Astrocyte of the hippocampus (primary cell): ENCODE data around the gene ARL2BP.
A peak's percentile ranks its signal among the peaks of the same experiment; 100 is the strongest.

ENCODE experiments used
- DNase-seq: peaks from one replicate; pipeline ENCODE4 v3.0.0; 2011; ENCODE audit warnings: low read depth, low spot score

Gene ARL2BP

DNA sequence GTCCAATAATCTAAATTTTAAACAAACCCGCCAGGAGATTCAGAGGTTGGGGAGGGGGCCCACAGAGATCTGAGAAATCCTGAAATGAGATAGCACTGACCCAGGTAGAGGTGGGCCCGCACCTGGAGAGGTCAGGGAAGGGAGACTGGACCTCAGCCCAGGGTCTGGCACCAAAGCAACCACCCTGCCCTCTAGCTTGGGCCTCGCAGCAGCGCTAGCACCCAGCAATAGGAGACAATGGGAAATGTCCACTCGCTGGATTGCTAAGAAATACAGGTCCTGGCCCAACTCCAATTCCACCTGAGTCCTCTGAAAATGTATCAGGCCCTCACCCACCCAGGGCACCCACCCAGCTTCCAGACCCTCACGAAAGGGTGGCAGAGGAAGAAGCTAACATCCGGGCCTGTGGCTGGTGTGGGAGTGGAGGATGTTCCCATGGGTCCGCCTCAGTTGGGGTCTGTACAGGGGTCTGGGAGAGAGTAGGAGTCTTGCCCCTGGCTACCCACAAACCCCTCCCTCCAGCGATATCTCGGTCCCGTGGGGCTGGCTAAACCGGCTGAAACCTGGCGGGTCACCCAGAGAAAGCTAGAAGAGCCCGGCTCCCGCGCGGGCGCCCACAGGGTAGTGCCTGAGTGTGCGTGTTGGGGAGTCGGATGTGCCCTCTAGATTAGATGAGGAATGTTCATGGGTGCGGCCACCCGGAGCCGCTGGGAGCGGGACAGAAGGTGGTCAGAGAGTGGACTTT is 38.3 kb downstream of the ARL2BP start:
- DNase-seq = no peak

GRCh38 chr16:57283959-57284208 is 38.8 kb downstream of the ARL2BP start:
- no peak for DNase-seq

- peak; percentile 57 for DNase-seq
Observed at GRCh38 chr16:57284209-57284951, 39.3 kb downstream of the ARL2BP start, which contains the start of gene PLLP. PLLP (minus strand) TSS chr16:57284672; CDS start chr16:57284540, 132 bp downstream.

DNA sequence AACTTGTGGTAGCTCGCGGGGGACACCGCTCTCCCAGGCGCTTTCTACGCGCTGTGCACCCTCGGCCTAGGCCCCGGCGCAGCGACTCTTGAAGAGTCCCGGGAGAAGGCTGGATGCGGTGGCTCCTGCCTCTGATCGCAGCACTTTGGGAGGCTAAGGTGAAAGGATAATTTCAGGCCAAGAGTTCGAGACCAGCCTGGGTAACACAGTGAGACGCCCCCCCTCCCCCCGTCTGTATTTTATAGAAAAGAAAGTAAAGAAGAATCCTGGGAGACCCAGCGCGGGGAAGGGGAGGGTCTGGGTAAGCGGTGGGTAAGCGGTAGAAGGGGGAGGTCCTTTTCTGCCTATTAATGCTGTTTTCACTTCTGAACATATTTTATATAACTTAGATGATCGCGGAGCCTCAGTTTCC is 39.9 kb downstream of the ARL2BP start:
- no peak for DNase-seq

GRCh38 chr16:57285379-57285778 is 40.3 kb downstream of the ARL2BP start:
- DNase-seq = no peak

DNA sequence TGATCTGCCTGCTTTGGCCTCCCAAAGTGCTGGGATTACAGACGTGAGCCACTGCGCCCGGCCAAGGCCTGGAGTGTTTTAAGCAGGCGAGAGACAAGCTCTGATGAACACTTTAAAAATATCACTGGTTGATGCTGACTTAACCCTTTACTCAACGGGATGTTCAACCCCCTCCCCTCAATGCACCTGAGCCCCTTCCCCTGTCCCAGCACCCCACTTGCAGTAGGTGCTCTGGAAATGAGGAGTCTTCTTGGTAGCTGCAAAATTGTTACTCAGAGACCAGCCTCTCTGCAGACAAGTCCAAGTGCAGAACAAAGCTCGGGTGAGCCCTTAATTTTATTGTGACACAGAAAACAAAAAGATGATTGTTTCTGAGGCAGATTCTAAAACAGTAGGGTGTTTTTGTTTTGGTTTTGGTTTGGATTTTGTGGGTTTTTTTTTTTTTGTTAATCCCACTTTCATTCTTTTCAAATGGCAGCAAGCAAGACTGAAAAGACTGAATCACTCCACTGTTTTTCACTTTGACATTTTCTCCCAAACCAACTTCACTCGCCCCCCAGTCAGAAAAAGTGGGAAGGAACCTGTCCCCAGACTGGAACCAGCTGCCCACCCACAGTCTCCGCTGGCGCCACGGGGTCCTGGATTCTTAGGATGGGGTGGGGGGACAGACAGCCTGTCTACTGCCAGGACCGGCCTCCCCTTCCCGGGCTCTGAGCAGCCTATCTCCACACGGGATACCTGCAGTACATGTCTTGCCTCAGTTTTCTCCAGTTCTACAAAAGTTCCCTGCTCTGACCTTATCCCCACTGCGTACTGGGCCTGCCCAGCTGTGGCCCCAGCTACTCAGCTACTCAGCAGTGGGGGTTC is 44.6 kb downstream of the ARL2BP start:
- peak; percentile 23 for DNase-seq

GRCh38 chr16:57297856-57298255 is 52.8 kb downstream of the ARL2BP start:
- DNase-seq = no peak

GRCh38 chr16:57299009-57299718 is 54.1 kb downstream of the ARL2BP start:
- no peak for DNase-seq

DNA sequence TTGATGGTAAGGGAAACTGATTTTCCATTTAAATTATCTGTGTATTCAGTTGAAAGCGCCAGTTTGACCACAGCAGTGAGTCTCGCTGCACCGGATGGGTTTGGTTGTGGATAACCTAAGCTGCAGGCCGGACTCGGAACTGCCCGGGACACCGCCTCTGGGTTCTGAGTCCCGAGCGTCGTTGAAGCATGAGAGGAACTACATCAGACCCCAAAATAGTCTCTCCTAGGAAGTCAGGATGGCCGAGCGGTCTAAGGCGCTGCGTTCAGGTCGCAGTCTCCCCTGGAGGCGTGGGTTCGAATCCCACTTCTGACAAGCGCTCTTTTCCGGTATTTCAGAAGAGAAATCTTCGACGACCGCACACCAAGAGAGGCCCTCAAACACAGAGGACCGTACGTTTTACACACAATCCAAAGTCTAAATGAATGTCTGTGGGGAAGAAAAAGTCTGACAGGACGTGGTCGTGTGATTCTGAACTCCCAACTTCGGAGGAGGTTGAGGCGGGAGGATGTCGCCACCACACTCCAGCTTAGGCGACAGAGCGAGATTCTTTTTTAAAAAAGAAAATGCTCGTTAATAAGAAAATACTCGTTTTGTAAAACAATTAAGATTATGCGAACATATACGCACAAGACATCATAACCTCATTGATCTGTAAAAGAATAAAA is 54.8 kb downstream of the ARL2BP start:
- peak; percentile 87 for DNase-seq

DNA sequence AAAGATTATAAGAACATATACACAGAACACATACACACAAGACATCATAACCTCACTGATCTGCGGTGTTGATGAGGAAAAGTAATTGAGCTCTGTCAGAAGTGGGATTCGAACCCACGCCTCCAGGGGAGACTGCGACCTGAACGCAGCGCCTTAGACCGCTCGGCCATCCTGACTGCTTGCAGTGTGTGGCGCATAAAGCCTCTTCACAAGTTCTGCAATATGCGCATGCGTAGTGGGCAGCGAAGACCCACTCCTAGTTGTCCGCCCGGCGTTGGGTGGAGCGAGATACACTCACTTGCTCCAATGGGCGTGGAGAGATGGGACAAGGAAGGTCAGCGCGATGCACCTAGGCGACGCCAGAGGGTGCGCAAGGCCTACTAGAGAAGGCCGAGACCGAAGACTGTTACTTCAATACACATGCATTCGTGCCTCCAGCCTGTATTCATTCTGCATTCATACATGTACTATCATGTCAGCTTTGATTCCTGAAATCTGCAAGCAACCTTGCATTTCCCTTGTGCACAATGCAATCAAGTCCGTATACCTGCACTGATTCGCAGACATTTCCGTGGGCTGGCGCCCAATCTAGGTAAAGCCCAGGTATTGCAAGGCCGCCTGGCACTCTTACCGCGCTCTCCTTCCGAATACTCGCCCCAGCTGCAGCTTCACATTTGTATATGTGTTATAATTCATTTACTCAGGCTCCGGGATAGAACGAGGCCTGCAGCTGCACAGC is 55.5 kb downstream of the ARL2BP start:
- peak; percentile 99 for DNase-seq

DNA sequence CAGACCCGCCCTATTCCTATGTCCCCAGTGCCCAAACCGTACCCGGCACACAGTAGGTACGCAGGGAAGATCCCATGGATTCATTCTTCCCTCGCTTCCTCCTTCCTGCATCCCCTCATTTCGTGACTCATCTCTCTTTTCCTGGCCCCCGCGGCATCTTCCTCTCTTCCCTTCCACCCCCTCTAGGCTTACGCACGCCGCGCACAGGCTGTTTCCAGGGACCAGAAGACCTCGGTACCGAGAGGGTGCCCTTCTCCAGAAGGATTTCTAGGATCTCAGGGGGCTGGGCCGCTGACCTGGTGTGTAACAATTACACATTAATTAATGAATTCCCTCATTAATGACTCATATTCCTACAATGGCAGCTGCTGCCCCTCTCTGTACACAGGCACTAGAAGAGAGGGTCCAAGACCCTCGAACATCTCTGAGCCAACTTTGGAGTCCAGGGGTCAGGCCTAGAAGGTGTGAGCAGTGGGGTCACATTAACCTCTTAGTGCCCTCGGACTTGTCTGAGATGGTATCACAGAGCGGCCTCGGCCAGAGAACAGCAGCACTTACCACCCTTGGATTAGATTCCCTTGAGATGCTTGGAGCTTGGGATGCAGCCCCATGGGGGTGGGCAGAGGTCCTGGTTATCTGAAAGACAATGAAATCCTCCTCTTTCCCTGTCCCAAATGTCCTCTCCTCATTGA is 56.2 kb downstream of the ARL2BP start:
- DNase-seq = no peak
